Activated CD8-positive, alpha-beta memory T cell treated with anti-CD3 and anti-CD28 coated beads for 4 hours (primary cell): ENCODE results near the gene CDCA5.

ENCODE experiments used
- DNase-seq, 2 donors: peaks; one replicate each; pipeline ENCODE4 v3.0.0-alpha.2; 2020; ENCODE audit warnings: low read depth in 2 of 2

CDCA5 gene, protein sequence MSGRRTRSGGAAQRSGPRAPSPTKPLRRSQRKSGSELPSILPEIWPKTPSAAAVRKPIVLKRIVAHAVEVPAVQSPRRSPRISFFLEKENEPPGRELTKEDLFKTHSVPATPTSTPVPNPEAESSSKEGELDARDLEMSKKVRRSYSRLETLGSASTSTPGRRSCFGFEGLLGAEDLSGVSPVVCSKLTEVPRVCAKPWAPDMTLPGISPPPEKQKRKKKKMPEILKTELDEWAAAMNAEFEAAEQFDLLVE

DNA sequence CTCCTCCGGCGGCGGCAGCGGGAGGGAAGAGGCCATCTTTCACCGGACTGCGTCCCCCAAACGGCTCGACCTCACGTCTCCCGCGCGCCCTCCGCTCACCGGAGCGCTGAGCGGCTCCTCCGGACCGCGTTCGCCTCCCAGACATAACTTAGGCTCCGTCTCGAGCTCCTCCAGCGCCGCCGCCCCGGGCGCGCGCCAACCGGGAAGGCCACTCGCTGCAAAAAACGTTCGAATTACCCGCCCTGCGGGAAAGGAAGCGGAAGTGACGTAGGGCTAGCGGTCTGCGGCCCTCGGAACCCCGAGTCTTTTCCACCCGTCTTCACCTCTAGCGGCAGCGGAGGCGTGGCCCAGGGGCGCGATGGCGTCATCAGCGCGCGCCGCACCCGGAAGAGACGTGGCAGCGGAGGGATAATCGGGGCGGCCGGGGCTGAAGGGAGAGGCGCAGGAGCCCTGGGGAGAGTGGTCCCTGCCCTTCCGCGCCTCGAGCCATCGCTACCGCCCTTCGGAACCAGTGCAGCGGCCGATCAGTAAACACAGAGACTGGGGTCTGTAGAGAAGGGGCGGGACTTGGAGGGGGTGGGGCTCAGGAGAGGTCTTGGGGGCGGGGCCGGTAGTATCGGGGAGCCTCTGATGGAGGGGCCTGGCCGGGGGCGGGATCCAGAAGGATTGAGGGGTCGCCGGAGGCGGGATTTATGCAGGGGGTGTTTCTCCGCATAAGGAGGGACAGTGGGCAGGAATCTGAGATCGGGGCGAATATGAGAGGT, at the start of gene CDCA5, which contains the start of gene ZFPL1:
Gene CDCA5 (minus strand): TSS at position 207 of the 764 bp plus-strand sequence. CDS start 62 bp downstream, at position 145.
Gene ZFPL1 (plus strand): TSS at position 389 of the 764 bp plus-strand sequence. CDS start 477 bp downstream, outside the sequence.
- DNase-seq = peak; percentile 91 to 94

DNA sequence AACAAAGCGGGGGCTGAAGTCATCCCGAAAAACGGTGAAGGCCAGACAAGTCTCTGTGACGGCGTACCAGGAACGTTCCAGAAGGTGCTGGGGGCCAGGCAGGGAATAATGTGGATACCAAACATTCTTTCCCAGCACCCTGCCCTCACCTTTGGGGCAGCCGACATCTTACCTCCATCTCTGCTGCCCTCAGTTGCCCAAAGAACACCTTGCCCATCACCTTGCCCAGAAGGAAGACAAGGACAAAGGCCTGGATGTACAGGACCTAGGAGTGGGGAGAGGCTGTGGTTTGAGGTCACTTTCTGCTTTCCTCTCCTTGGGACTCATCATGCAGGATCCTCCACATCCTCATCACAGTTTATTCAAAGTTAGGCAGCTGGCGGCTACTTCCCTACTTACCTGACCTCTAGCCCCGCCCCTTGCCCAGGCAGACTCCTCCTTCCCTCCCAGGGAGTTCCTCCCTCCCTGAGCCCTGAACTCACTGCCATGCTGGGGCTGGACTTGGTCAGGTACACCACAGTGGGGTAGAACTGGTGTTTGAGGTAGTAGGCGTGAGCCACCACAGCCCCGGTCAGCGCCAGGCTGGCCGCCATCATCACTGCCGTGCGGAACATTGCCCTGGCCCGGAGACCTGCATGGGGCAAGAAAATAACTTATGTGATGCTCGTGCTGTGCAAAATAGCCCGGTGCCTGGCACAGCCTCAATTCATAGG, 49.3 kb upstream of the CDCA5 start:
- DNase-seq = no peak

- DNase-seq = no peak
Observed at GRCh38 chr11:65132238-65132987, 48.6 kb upstream of the CDCA5 start.

GRCh38 chr11:65131895-65132237, 48.0 kb upstream of the CDCA5 start:
- no peak for DNase-seq

DNA sequence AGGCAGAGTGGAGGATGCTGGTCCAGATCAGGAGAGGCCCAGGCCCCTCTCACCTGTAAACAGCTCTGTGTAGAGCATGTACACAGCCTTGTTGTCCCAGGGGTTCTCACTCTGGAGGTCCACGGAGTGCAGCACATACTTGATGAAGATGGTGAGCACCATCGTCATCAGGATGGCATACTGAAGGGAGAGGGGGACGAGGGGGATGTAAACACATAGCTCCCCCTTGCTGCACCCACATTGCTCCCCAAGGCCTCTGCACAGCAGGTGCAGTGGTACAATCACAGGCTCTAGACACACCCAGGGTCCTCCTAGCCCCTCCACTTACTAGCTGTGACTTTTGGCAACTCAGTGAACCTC, 47.6 kb upstream of the CDCA5 start:
- DNase-seq = no peak

DNA sequence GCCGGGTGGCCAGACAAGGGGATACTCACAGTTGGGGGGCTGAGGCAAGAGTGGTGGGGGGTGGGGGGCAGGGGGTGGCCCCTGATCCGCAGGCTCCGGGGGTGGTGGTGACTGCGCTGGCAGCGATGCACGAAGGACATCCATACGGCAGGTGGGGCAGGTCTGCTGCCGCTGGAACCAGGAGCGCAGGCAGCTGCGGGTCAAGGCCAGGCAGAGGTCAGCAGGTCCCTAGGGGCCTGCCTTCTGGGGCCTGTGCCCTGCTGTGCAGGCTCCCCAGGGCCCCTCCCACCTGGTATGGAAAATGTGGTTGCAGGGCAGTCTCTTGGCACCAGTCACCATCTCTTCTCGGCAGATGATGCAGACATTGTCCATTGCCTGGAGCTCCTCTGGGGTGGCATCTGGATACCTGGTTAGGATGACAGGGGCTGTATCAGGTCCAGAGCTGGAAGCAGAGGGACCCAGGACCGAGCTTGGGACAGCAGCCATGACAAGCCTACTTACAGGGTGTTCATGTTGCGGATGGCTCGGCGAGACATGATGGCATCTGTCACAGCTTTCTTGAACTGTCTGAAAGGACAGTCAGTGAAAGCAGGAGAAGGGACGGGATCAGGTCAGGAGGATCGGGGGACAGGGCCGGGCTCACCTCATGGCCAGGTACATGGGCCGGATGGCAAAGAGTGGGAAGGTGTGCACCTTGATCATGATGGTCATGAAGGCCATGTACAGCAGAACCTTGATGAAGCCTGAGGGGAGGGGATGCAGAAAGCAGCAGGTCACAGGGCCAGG, 47.0 kb upstream of the CDCA5 start:
- DNase-seq = no peak

- DNase-seq = no peak
Observed at GRCh38 chr11:65129649-65130441, 46.0 kb upstream of the CDCA5 start.

DNA sequence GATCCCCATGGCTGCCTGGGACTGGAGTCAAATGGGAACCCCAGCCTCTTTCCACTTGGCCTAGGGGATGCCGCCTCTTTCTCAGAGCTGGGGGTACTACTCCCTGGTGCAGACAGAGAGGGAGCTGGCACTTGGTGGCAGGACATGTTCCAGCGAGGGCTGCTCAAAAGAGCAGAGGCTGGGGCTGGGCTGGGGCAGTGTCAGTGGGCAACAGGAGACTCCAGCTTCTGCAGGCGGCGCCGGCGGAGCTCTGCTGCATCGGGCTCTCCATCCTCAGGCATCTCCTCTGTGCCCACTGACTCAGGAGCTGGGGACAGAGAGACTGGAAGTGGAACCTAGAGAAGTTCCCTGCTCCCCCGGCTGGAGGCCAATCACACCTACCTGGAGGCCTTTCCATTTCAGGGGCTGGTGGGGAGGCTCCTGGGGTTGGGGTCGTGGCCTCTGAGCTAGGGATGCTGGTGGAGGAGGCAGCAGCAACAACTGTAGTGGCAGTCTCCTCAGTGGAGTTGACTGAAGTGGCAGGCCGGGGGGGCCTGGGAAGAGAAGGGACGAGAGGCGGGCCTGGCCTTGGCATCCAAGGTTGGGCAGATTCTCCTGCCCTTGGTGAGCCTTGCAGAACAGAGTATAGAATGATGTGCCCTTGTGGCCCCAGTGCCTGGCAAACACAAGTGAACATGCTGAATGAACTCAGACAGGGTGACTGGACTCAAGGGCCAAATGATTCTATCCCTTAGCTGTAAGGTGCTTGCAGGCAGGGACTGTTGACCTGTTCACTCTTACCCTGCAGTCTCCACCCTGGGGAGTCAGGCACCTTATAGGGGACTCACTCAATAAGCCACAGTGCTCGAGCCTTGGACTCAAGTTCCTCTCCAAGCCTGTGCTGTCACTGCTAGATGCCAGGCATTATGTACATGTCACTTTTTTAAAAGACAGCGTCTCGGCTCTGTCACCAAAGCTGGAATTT, 44.6 kb upstream of the CDCA5 start:
- no peak for DNase-seq

GRCh38 chr11:65127473-65128181, 43.8 kb upstream of the CDCA5 start:
- DNase-seq = no peak

GRCh38 chr11:65126624-65127274, 42.9 kb upstream of the CDCA5 start:
- no peak for DNase-seq

DNA sequence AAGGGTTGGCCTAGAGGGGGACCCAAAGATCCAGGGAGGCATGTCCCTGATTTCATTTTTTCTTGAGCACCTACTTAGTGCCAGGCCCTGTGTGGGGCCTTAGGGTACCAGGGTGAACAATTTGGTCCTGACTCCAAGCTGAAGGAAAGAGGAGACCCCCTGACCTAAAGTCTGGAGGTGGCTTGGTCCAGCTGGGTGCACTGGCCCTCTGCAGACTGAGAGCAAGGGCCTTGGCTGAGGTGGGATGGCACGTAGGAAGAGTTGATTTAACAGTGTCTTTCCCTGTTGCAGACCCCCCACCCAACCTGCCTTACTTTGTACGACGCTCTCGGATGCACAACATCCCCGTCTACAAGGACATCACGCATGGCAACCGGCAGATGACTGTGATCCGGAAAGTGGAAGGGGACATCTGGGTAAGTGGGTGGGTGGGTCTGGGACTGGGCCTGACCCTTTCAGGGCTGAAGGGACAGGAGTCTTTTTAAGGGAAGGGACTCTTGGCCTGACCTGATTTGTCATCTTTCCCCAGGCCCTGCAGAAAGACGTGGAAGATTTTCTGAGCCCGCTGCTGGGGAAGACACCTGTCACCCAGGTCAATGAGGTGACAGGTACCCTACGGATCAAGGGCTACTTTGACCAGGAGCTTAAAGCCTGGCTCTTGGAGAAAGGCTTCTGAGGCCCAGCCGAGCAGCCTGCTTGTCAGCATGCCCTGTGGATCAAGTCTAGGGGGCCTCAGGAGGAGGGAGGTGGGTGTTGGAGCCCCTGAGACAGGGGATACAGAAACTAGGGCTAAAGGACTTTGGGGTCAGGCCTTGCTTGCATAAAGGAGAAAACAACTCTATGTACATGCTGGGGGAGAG, 41.6 kb upstream of the CDCA5 start:
- DNase-seq = no peak

DNA sequence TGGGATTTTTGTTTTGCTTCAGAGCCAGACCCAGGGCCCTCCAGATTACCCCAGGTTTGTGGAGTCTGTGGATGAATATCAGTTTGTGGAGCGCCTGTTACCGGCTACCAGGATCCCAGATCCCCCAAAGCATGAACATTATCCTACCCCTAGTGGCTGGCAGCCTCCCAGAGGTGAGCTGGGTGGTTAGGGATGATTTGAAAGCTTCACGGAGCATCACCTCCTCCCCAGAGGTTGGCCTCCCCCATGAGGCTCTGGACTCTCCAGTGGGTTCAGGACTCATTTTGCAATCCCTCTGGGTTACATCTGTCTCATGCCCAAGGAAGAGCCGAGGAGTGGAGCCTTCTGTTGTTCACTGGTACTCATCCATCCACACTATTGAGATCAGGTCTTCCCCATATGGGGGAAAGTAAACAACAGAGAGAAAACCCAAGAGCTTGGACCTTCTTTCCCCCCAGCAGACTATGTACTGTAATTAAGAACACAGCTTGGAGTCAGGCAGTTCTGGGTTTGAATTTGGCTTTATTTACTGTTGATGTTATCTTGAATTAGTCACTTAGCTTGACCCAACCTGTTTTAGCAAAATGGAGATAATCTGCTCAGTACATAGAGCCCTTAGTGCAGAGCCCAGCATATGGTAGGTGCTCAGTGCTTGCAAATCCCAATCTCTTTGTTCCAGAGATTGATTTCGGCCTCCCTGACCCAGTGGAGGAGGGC, 40.8 kb upstream of the CDCA5 start:
- DNase-seq = no peak

DNA sequence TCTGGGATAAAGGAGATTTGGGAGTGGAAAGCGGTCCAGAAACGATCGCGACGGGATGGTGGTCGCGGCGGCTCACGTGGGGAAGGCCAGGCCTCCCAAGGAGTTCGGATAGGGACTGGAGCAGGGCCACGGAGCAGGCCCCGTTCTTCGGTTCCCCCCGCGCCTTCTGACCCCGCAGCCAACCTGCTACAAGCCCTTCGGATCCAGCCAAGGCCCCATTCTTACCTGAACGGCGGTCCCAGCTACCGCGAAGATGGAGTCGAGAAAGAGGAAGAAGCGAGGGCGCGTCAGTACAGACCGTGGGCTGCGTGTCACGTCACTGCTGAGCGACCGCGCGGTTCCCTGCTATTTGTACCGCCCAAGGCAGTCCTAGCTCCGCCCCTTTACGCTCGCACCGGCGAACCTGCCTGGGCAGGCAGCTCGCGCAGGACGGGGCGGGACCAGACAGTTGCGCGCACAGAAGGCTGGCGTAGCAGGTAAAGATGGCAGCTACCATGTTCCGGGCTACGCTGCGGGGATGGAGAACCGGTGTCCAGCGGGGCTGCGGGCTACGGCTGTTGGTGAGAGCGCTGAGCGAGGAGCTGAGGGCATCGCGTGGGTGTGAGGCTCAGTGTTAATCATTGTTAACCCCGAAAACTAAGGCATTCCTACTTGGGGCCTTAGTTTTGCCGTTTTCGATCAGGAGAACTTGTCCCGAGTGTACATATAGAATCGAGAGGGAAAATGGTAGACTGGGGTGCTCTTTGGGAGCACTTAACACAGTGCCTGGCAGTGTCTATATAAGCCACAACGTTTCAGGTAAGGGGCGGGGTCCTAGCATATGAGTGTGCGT, 38.2 kb upstream of the CDCA5 start, which contains the start of the genes FAU and MRPL49:
Gene FAU (minus strand): TSS at position 270 of the 832 bp plus-strand sequence. CDS start 321 bp downstream, outside the sequence.
Gene MRPL49 (plus strand): TSS at position 457 of the 832 bp plus-strand sequence. CDS start 26 bp downstream, at position 483.
- peak; percentile 98 to 99 for DNase-seq

- no peak for DNase-seq
Observed at GRCh38 chr11:65121447-65121864, 37.6 kb upstream of the CDCA5 start.

DNA sequence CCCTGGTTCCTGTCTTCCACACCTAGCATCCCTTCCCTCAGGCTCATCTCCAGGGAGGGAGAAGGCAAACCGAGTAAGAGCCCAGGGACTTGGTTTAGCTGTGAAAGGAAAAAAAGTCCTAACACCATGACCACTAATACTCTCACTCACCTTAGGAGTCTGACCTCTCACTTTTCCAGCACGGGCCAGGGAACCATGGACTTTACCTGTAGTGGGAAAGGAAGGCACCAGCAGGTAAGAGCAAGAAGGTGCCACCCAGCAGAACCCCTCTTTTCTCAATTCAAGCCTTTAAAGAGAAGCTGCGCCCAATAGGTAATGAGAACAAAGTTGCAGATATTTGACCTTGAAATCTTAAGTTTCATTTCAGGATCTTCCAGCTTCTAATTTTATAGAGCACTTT, 37.0 kb upstream of the CDCA5 start:
- no peak for DNase-seq
